ENCODE results near the gene CD200R1. TPM values are rescaled to one million over a fixed set of nuclear protein-coding genes. Genes with fewer than 3 reads are reported as not detected.

Gene CD200R1
- total and polyA plus RNA-seq, 2 of the 8 experiments (the other 6 are each of a cell fraction or from before 2014, with no cell fraction given), result 0.02 TPM; not detected in 1

DNA sequence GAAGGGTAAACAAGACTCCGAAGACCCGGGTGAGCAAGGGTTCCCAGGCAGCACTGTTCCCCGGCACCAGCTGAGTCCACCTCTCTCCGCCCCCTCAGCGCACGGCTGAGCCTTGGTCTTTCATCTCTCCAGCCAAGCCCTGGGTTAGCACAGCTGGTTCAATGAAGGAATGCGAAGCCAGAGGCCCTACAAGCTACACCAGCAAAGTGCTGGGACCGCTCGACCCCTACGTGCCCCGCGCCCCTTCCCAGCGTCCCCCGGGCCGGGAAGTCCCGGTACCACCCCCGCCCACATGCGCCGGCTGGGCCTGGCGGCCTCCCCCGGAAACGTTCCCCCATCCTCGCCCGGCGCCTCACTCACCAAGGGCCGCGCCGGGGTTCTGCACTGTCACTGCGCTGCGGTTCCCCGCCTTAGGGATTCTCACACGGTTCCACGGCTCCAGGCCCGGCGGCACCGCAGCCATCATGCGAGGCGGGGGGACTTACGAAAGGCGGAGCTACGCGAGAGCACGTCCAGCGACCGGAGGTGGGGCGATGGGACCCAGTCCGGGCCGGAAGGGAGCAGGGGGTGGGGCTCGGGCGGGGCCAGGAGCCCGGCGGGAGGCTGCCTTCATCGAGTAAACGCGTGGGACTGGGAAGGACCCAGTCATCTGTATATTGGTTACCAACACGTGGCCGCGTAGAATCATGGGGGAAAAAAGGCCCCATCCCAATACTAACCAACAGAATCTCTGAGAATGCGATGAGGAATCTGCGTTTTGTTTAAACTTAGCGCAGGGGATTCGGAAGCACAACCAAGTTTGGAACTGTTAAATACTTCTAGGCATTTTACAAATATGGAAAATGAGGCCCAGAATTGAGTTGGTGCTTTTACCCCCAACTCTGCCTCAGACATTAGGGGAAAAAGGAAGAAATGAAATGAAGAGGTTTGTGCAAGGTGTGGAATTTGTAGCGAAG, 44.6 kb upstream of the CD200R1 start (continued):
- TF ChIP-seq, protein P1, sequence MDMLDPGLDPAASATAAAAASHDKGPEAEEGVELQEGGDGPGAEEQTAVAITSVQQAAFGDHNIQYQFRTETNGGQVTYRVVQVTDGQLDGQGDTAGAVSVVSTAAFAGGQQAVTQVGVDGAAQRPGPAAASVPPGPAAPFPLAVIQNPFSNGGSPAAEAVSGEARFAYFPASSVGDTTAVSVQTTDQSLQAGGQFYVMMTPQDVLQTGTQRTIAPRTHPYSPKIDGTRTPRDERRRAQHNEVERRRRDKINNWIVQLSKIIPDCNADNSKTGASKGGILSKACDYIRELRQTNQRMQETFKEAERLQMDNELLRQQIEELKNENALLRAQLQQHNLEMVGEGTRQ (IDR thresholded peaks at IDR 0.05; ENCODE audit: low read length), result no peak
- peak; percentile 35; the same call in 1 of the 2 replicates for TF ChIP-seq JUND (IDR thresholded peaks at IDR 0.05; ENCODE audit: low read length)
- TF ChIP-seq RFX5 (IDR thresholded peaks at IDR 0.05; ENCODE audit: borderline replicate concordance, low read depth, low read length), result no peak
- peak; percentile 78 for TF ChIP-seq TAF1 (IDR thresholded peaks at IDR 0.05; ENCODE audit: low read depth, low read length)
- no peak for TF ChIP-seq SP2 (IDR thresholded peaks at IDR 0.05; ENCODE audit: low read length)
- no peak for TF ChIP-seq KDM1A (IDR thresholded peaks at IDR 0.05; ENCODE audit: borderline replicate concordance, low read length)
- TF ChIP-seq POLR2AphosphoS5 (IDR thresholded peaks at IDR 0.05; ENCODE audit: low read depth, low read length), result peak; percentile 65
- peak; percentile 66 for TF ChIP-seq SAP30 (IDR thresholded peaks at IDR 0.05; ENCODE audit: insufficient read depth, insufficient replicate concordance, low read length)
- TF ChIP-seq POLR2A (IDR thresholded peaks at IDR 0.05; ENCODE audit: control extremely low read depth in 1 of 2, low read depth in 2 of 2, low read length in 2 of 2), result peak; percentile 68 to 72
- TF ChIP-seq JUN (IDR thresholded peaks at IDR 0.05; ENCODE audit: low read depth, low read length), result no peak
- TF ChIP-seq CBX5 (IDR thresholded peaks at IDR 0.05; ENCODE audit: low read depth, low read length), result no peak
- no peak for TF ChIP-seq TEAD4 (IDR thresholded peaks at IDR 0.05; ENCODE audit: low read depth, low read length)
- TF ChIP-seq CHD1 (IDR thresholded peaks at IDR 0.05; ENCODE audit: low read depth, low read length), result no peak
- TF ChIP-seq PHF8 (conservative IDR thresholded peaks at IDR 0.05; ENCODE audit: low read depth, low read length), result peak; percentile 88
- no peak for TF ChIP-seq CEBPB (IDR thresholded peaks at IDR 0.05; ENCODE audit: low read depth, low read length)
- TF ChIP-seq BACH1 (IDR thresholded peaks at IDR 0.05; ENCODE audit: low read length), result no peak
- no peak for TF ChIP-seq RNF2 (IDR thresholded peaks at IDR 0.05; ENCODE audit: borderline replicate concordance, low read depth, low read length, missing control alignments, poor library complexity, severe bottlenecking)
- TF ChIP-seq, protein P2, sequence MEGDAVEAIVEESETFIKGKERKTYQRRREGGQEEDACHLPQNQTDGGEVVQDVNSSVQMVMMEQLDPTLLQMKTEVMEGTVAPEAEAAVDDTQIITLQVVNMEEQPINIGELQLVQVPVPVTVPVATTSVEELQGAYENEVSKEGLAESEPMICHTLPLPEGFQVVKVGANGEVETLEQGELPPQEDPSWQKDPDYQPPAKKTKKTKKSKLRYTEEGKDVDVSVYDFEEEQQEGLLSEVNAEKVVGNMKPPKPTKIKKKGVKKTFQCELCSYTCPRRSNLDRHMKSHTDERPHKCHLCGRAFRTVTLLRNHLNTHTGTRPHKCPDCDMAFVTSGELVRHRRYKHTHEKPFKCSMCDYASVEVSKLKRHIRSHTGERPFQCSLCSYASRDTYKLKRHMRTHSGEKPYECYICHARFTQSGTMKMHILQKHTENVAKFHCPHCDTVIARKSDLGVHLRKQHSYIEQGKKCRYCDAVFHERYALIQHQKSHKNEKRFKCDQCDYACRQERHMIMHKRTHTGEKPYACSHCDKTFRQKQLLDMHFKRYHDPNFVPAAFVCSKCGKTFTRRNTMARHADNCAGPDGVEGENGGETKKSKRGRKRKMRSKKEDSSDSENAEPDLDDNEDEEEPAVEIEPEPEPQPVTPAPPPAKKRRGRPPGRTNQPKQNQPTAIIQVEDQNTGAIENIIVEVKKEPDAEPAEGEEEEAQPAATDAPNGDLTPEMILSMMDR (IDR thresholded peaks at IDR 0.05; ENCODE audit: control extremely low read depth in 1 of 3, insufficient read depth in 1 of 3, low read depth in 1 of 3, low read length in 3 of 3), result no peak
- no peak for TF ChIP-seq SRF (IDR thresholded peaks at IDR 0.05; ENCODE audit: low read depth, low read length)
- TF ChIP-seq RXRA (IDR thresholded peaks at IDR 0.05; ENCODE audit: insufficient read depth, low read depth, low read length), result no peak
